Non-pigmented ciliary epithelial cell (primary cell): Measurements from ENCODE around the gene NCOA1.
A peak's percentile ranks its signal among the peaks of the same experiment; 100 is the strongest.
"Not testable (repeated sequence)": the region's sequence is repeated elsewhere in the genome, so short reads cannot be mapped to it uniquely, and the experiment has no call there.

ENCODE experiments used
- DNase-seq: peaks from one replicate; pipeline ENCODE4 v3.0.0-alpha.2; 2010; ENCODE audit warnings: low read depth

Gene NCOA1

GRCh38 chr2:24490690-24491541 lies at the start of gene NCOA1:
TSS of gene NCOA1 (plus strand) at chr2:24491254. CDS start at chr2:24658678, 167,424 bp downstream.
- peak; percentile 54 for DNase-seq

- DNase-seq: no peak
Measured at GRCh38 chr2:24448797-24449196, 42.3 kb upstream of the NCOA1 start.

- DNase-seq: no peak
Measured at GRCh38 chr2:24449344-24449743, 41.7 kb upstream of the NCOA1 start.

- no peak for DNase-seq
Measured at GRCh38 chr2:24451805-24452501, 39.1 kb upstream of the NCOA1 start.

- no peak for DNase-seq
Measured at GRCh38 chr2:24452502-24452885, 38.6 kb upstream of the NCOA1 start.

- DNase-seq: no peak
Measured at GRCh38 chr2:24453379-24454073, 37.5 kb upstream of the NCOA1 start.

- DNase-seq: no peak
Measured at GRCh38 chr2:24454294-24454693, 36.8 kb upstream of the NCOA1 start.

GRCh38 chr2:24456599-24457556 lies 34.2 kb upstream of the NCOA1 start:
- DNase-seq: peak; percentile 43

- no peak for DNase-seq
Measured at GRCh38 chr2:24457696-24458386, 33.2 kb upstream of the NCOA1 start.

- DNase-seq: no peak
Measured at GRCh38 chr2:24459224-24460161, 31.6 kb upstream of the NCOA1 start.

- no peak for DNase-seq
Measured at GRCh38 chr2:24461685-24462084, 29.4 kb upstream of the NCOA1 start.

- DNase-seq: no peak
Measured at GRCh38 chr2:24463271-24463670, 27.8 kb upstream of the NCOA1 start.

GRCh38 chr2:24466871-24467870 lies 23.9 kb upstream of the NCOA1 start:
- DNase-seq: no peak

GRCh38 chr2:24468453-24468852 lies 22.6 kb upstream of the NCOA1 start:
- DNase-seq: not testable (repeated sequence)

- no peak for DNase-seq
Measured at GRCh38 chr2:24469148-24469650, 21.9 kb upstream of the NCOA1 start.

GRCh38 chr2:24471662-24472061 lies 19.4 kb upstream of the NCOA1 start:
- DNase-seq: no peak

GRCh38 chr2:24472416-24472815 lies 18.6 kb upstream of the NCOA1 start:
- no peak for DNase-seq

GRCh38 chr2:24473626-24474025 lies 17.4 kb upstream of the NCOA1 start:
- DNase-seq: no peak
